ENCODE measurements around the gene LTO1. TPM values are rescaled to one million over a fixed set of nuclear protein-coding genes. Genes with fewer than 3 reads are reported as not detected.

LTO1 gene
- total and polyA plus RNA-seq, 10 of the 15 experiments (the other 5 are each of a cell fraction or from before 2014, with no cell fraction given) = 2.6 to 27.5 (median 14.4) TPM

GRCh38 chr11:69682681-69683326, 7.7 kb upstream of the LTO1 start:
- Histone ChIP-seq H2AFZ (ENCODE audit: control insufficient read depth, low read depth, low read length) (no peak overlapping the region), H3K79me2 (ENCODE audit: control insufficient read depth, insufficient read depth, low read length) (no peaks in the 10 kb centered on the region), H3K4me2 (ENCODE audit: control insufficient read depth, insufficient read depth) (no peak overlapping the region), H3K27ac (ENCODE audit: control insufficient read depth, insufficient read depth) (no peak overlapping the region), H4K20me1 (ENCODE audit: control insufficient read depth, insufficient read depth) (no peaks in the 10 kb centered on the region), H3K27me3 (replicated peaks in 1 of 2; ENCODE audit: control insufficient read depth in 2 of 2, insufficient read depth in 2 of 2, low read length in 1 of 2) (no peaks in the 10 kb centered on the region), H3K9me3 (replicated peaks; ENCODE audit: control insufficient read depth, insufficient read depth, low read length) (no peaks in the 10 kb centered on the region; the same call in 2 of the 3 replicates), H3K4me3 (no peak overlapping the region), H3K4me1 (ENCODE audit: control insufficient read depth, insufficient read depth, low read length) (no peaks in the 10 kb centered on the region), H3K36me3 (ENCODE audit: control insufficient read depth in 2 of 2, insufficient read depth in 2 of 2, low read length in 1 of 2) (no peaks in the 10 kb centered on the region), H3K9ac (ENCODE audit: control insufficient read depth, insufficient read depth, low read length) (no peak overlapping the region)
- POLR2A ChIA-PET = no interaction called here
- intact Hi-C loops (cut with micrococcal nuclease; ENCODE audit: unreplicated experiment) (no loop called here), in situ Hi-C loops (cut with MboI) (loop anchor here (10.0 kb wide), 1 partner anchor 512 kb away; no protein-coding TSS in a partner anchor)
- no peak for FAIRE-seq
- RAD21 ChIA-PET (ENCODE audit: unreplicated experiment) = no interaction called here
- CTCF ChIA-PET = no interaction called here
- SMC1A ChIA-PET (ENCODE audit: uncharacterized antibody, unreplicated experiment) = no interaction called here
- no TSS peak for BruUV-seq (replicated peaks)
- 67% methylated on average over 7 of the region's 7 CpGs for WGBS (ENCODE audit: insufficient coverage, insufficient replicate concordance, low lambda C conversion rate, missing lambda C conversion rate)
- no peak for ATAC-seq
- no peak for DNase-seq (ENCODE audit: low read depth, low spot score)
- TF ChIP-seq ZBTB33 (IDR thresholded peaks at IDR 0.05) (no peak), ASH2L (IDR thresholded peaks at IDR 0.05; ENCODE audit: borderline replicate concordance, low read depth) (no peak), POLR2A (IDR thresholded peaks at IDR 0.05; ENCODE audit: low read depth, low read length) (no peak), SPI1 (IDR thresholded peaks at IDR 0.05; ENCODE audit: borderline replicate concordance, insufficient read depth, low read depth, low read length) (no peak), REST (IDR thresholded peaks at IDR 0.05; ENCODE audit: low read depth, low read length) (no peak), MEF2A (IDR thresholded peaks at IDR 0.05; ENCODE audit: insufficient read depth, low read depth, low read length) (no peak), TARDBP (IDR thresholded peaks at IDR 0.05; ENCODE audit: borderline replicate concordance) (no peak), ZSCAN29 (IDR thresholded peaks at IDR 0.05) (no peak), YY1 (IDR thresholded peaks at IDR 0.05; ENCODE audit: low read depth, low read length) (no peak), E4F1 (IDR thresholded peaks at IDR 0.05; ENCODE audit: borderline replicate concordance, partially characterized antibody) (no peak), SMARCA5 (IDR thresholded peaks at IDR 0.05) (no peak), HSF1 (IDR thresholded peaks at IDR 0.05; ENCODE audit: low read depth, low read length) (no peak), RB1 (IDR thresholded peaks at IDR 0.05; ENCODE audit: borderline replicate concordance) (no peak)
- TF ChIP-seq, protein P1, sequence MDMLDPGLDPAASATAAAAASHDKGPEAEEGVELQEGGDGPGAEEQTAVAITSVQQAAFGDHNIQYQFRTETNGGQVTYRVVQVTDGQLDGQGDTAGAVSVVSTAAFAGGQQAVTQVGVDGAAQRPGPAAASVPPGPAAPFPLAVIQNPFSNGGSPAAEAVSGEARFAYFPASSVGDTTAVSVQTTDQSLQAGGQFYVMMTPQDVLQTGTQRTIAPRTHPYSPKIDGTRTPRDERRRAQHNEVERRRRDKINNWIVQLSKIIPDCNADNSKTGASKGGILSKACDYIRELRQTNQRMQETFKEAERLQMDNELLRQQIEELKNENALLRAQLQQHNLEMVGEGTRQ (IDR thresholded peaks at IDR 0.05; ENCODE audit: borderline replicate concordance, low read depth, low read length) = no peak
